T1000 (cell line): ENCODE results near the gene TRMT5.

ENCODE experiments used
- DNase-seq: peaks from one replicate; lab custom pipeline; 2025; ENCODE audit warnings: mixed read lengths; lab: John Stamatoyannopoulos, UW

The TRMT5 gene

GRCh38 chr14:60980811-60981632, at the start of gene TRMT5, which contains the start of gene SLC38A6:
TSS of gene TRMT5 (minus strand) at chr14:60981079. CDS start at chr14:60980973, 106 bp downstream.
TSS of gene SLC38A6 (plus strand) at chr14:60981245. CDS start at chr14:60981278, 33 bp downstream.
- DNase-seq = peak; percentile 93

GRCh38 chr14:61026526-61026925, 45.6 kb upstream of the TRMT5 start:
- DNase-seq = no peak

GRCh38 chr14:61025251-61026223, 44.7 kb upstream of the TRMT5 start:
- DNase-seq = peak; percentile 30

- no peak for DNase-seq
Observed at GRCh38 chr14:61019537-61019936, 38.7 kb upstream of the TRMT5 start.

GRCh38 chr14:61003571-61003970, 22.7 kb upstream of the TRMT5 start:
- DNase-seq = no peak

GRCh38 chr14:60999536-60999935, 18.7 kb upstream of the TRMT5 start:
- no peak for DNase-seq

GRCh38 chr14:60998617-60999016, 17.7 kb upstream of the TRMT5 start:
- DNase-seq = no peak

- no peak for DNase-seq
Observed at GRCh38 chr14:60989599-60989998, 8.7 kb upstream of the TRMT5 start.

GRCh38 chr14:60986500-60986899, 5.6 kb upstream of the TRMT5 start:
- no peak for DNase-seq

- no peak for DNase-seq
Observed at GRCh38 chr14:60984196-60984595, 3.3 kb upstream of the TRMT5 start.

- DNase-seq = no peak
Observed at GRCh38 chr14:60981633-60982455, 965 bp upstream of the TRMT5 start.

- no peak for DNase-seq
Observed at GRCh38 chr14:60977847-60978246, 3.0 kb downstream of the TRMT5 start.

- DNase-seq = no peak
Observed at GRCh38 chr14:60975551-60975950, 5.3 kb downstream of the TRMT5 start.

- DNase-seq = no peak
Observed at GRCh38 chr14:60974090-60974651, 6.7 kb downstream of the TRMT5 start.

- no peak for DNase-seq
Observed at GRCh38 chr14:60973070-60973469, 7.8 kb downstream of the TRMT5 start.

GRCh38 chr14:60972295-60972694, 8.6 kb downstream of the TRMT5 start:
- DNase-seq = no peak

- DNase-seq = no peak
Observed at GRCh38 chr14:60971271-60971670, 9.6 kb downstream of the TRMT5 start.

GRCh38 chr14:60970146-60970545, 10.7 kb downstream of the TRMT5 start:
- no peak for DNase-seq

- DNase-seq = no peak
Observed at GRCh38 chr14:60968671-60969070, 12.2 kb downstream of the TRMT5 start.

GRCh38 chr14:60968099-60968498, 12.8 kb downstream of the TRMT5 start:
- DNase-seq = no peak

GRCh38 chr14:60965402-60965801, 15.5 kb downstream of the TRMT5 start:
- DNase-seq = no peak
